Amniotic epithelial cell (primary cell): ENCODE data around the gene PDCD2.
"Not testable (repeated sequence)": the region's sequence is repeated elsewhere in the genome, so short reads cannot be mapped to it uniquely, and the experiment has no call there.

Experiments
- DNase-seq: peaks from one replicate; pipeline ENCODE4 v3.0.0-alpha.2; 2010; ENCODE audit warnings: low read depth

PDCD2 gene

GRCh38 chr6:170552765-170553533 lies 31.5 kb downstream of the PDCD2 start, which contains the start of gene PSMB1:
PSMB1 (minus strand) TSS chr6:170553307; CDS start chr6:170553242, 65 bp downstream.
- peak; percentile 94 for DNase-seq

GRCh38 chr6:170545405-170545804 lies 39.0 kb downstream of the PDCD2 start:
- DNase-seq = peak; percentile 22

GRCh38 chr6:170542031-170542719 lies 42.3 kb downstream of the PDCD2 start:
- DNase-seq = peak; percentile 86

- DNase-seq = no peak
Observed at GRCh38 chr6:170537329-170537728, 47.1 kb downstream of the PDCD2 start.

GRCh38 chr6:170536671-170537070 lies 47.8 kb downstream of the PDCD2 start:
- no peak for DNase-seq

- no peak for DNase-seq
Observed at GRCh38 chr6:170535004-170535403, 49.4 kb downstream of the PDCD2 start.

- DNase-seq = no peak
Observed at GRCh38 chr6:170533792-170534191, 50.6 kb downstream of the PDCD2 start.

GRCh38 chr6:170532867-170533488 lies 51.5 kb downstream of the PDCD2 start:
- no peak for DNase-seq

- peak; percentile 59 for DNase-seq
Observed at GRCh38 chr6:170529839-170530469, 54.5 kb downstream of the PDCD2 start.

- DNase-seq = not testable (repeated sequence)
Observed at GRCh38 chr6:170527995-170528394, 56.4 kb downstream of the PDCD2 start.

GRCh38 chr6:170525795-170526194 lies 58.6 kb downstream of the PDCD2 start:
- peak; percentile 28 for DNase-seq
